GM20000 (cell line): ENCODE results near the gene GORASP1.

ENCODE experiments used
- DNase-seq: peaks from one replicate; pipeline ENCODE4 v3.0.0; 2012; ENCODE audit warnings: low spot score
- CTCF ChIP-seq: IDR thresholded peaks from 2 replicates; pipeline ENCODE4 v1.5.1; 2012; ENCODE audit warnings: mild to moderate bottlenecking, control low read depth; ENCODE audit errors: extremely low read depth, missing control alignments

Gene GORASP1

DNA sequence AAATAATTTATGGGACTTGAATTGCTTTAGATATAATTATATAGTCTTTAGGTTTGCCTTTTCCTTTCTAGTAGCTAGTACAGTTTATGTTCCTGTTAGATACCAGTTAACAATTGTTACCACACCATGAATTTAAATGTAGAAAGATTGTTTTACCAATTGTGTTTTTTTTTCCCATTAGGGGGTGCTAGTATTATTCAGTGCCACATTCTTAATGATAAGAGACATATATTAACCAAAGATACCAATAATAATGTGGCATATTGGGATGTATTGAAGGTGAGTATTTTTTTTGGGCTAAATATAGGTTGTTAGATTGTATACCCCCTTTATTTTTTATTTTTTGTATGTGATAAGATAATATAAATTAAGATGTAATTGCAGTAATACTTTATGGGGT, 27.9 kb downstream of the GORASP1 start:
- TF ChIP-seq CTCF, result no peak
- no peak for DNase-seq

DNA sequence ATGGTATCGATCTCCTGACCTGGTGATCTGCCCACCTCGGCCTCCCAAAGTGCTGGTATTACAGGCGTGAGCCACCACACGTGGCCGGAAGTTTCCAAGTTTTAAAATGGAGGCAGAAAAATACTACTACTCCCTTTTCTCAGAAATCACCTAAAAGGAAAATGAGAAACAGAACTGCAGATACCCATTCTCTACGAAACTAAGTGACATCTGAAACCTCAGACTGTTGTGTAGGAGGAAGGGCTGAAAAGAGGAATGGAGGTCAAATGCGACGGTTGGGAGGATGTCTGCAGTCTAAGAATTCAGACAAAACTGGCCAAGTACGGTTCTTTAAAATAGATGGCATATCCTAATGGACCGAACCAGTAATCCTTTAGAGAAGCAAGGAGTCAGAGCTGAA, 31.5 kb downstream of the GORASP1 start:
- no peak for DNase-seq
- TF ChIP-seq CTCF, result no peak

- no peak for DNase-seq
- no peak for TF ChIP-seq CTCF
These were observed 38.9 kb downstream of the GORASP1 start for GRCh38 chr3:39068556-39068955.

GRCh38 chr3:39067286-39067685, 40.1 kb downstream of the GORASP1 start:
- no peak for DNase-seq
- TF ChIP-seq CTCF, result no peak

DNA sequence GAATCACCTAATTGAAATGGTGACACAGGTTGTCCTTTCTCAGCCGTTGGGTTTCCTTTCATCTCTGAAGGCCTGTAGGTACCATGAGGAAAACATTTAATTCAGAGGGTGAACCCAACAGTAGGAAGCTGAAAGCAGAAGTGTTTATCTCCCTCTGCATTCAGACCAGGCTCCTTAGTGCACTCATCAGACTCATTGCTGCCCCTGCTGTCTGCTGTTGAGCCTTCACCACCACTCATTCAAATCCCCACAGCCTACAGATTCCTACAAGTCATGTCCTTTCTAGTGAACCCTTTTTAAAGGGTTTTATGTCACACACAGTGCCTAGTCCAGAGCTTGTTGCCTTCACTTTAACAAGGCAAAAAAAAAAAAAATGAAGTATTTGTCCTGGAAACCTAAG, 42.2 kb downstream of the GORASP1 start:
- DNase-seq, result peak; percentile 61
- TF ChIP-seq CTCF, result peak; percentile 26

DNA sequence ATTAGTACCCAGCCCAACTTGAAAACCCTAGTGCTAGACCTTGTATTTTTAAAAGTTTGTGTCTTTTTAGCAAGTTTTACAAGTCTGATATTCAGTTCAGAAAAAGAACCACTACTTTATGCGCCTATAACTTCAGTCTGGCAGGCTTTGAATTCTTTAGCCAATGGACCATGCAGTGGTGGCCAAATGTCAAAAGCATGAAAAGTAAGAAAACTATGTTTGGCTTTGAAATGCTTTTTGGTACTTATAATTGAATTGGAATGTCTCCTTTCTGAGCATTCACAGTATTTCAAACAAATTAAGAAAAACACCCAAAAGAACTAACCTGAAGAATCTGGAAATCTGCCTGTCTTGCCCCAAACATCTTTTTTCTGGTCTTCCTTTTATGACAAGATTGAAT, 42.8 kb downstream of the GORASP1 start:
- DNase-seq, result no peak
- no peak for TF ChIP-seq CTCF

GRCh38 chr3:39063143-39063542, 44.3 kb downstream of the GORASP1 start:
- TF ChIP-seq CTCF, result no peak
- no peak for DNase-seq
